CD4-positive, alpha-beta T cell treated with Interferon gamma for 1 hour (primary cell): ENCODE results near the gene PIH1D1.
"Not testable (repeated sequence)": the region's sequence is repeated elsewhere in the genome, so short reads cannot be mapped to it uniquely, and the experiment has no call there.

Source experiments
- DNase-seq: peaks from one replicate; pipeline ENCODE4 v3.0.0-alpha.2; 2020

The PIH1D1 gene

DNA sequence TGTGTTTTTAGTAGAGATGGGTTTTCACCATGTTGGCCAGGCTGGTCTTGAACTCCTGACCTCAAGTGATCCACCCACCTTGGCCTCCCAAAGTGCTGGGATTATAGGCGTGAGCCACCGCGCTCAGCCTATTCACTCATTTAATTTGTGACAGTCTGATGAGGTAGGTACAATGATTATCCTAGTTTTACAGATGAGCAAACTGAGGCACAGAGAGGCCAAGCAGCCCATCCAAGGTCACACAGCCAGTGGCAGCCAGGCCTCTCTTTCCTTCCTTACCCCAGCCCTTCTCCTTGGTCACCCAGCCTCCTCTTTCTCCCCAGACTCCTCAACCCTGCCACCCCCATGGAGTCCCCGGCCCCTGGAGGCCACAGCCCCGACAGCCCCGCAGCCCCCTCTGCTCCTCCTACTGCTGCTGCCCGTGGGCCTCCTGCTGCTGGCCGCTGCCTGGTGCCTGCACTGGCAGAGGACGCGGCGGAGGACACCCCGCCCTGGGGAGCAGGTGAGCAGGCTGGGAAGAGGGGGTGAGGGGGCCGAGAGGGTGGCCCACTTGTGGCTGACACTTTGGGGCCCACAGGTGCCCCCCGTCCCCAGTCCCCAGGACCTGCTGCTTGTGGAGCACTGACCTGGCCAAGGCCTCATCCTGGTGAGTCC, 28.5 kb upstream of the PIH1D1 start:
- no peak for DNase-seq

- DNase-seq = peak; percentile 71
Measured at GRCh38 chr19:49475995-49476880, 24.6 kb upstream of the PIH1D1 start.

DNA sequence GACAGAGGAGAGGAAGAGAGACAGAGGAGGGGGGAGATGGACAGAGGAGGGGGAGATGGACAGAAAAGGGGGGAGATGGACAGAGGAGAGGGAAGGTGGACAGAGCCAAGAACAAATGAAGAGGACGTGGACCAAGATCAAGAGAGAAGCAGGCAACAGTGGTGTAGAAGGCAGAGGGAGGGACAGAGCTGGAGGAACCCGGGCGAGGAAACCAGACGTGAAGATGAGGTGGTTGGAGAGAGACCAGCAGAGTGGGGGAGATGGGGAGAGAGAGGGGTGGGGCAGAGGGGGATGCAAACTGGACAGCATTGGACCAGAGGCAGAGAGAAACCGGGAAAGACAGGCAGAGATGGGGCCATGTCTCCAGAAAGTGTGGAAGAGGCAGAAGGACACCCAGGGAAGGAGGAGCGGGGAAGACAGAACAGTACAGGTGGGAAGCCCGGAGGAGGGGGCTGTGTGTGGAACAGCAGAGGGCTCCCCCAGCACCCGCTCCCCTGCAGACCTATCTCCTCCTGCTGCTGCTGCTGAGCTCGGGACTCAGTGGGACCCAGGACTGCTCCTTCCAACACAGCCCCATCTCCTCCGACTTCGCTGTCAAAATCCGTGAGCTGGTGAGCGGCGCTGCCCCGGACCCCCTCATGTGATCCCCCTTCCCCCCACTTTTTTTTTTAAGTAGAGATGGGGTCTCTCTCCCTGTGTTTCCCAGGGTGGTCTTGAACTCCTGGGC, 23.7 kb upstream of the PIH1D1 start:
- peak; percentile 6 for DNase-seq

GRCh38 chr19:49474542-49474924, 22.9 kb upstream of the PIH1D1 start:
- DNase-seq = no peak

GRCh38 chr19:49473868-49474541, 22.4 kb upstream of the PIH1D1 start, which contains the start of gene FLT3LG:
TSS of gene FLT3LG (plus strand) at chr19:49474215. CDS start at chr19:49474640, 425 bp downstream.
- DNase-seq = peak; percentile 95

DNA sequence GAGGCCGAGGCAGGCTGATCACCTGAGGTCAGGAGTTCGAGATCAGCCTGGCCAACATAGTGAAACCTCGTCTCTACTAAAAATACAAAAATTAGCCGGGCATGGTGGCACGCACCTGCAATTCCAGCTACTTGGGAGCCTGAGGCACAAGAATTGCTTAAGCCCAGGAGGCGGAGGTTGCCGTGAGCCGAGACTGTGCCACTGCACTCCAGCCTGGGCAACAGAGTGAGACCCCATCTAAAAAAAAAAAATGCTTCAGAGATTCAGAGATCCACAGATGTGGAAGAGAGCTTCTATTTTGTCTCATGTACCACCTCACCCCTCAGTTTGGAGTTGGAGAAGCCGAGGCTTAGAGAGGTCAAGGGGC, 21.9 kb upstream of the PIH1D1 start:
- DNase-seq = not testable (repeated sequence)

DNA sequence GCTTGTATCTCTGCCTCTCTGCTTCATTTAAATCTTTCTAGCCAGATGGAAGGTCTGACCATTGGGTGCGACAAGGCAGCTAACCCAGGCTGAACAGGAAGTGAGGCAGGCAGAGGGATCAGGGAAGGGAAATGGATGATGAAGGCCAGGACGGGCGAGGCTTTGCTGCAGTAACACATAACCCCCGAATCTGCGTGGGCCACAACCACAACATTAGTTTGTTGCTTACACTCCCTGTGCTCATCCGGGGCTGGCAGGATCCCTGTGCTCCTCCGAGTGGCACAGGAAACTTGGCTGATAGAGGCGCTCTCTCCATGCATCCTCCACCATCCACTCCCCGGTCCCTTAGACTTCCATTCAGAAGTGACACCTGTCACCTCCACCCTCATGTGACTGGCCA, 21.3 kb upstream of the PIH1D1 start:
- DNase-seq = no peak

GRCh38 chr19:49470615-49470978, 19.0 kb upstream of the PIH1D1 start:
- no peak for DNase-seq

DNA sequence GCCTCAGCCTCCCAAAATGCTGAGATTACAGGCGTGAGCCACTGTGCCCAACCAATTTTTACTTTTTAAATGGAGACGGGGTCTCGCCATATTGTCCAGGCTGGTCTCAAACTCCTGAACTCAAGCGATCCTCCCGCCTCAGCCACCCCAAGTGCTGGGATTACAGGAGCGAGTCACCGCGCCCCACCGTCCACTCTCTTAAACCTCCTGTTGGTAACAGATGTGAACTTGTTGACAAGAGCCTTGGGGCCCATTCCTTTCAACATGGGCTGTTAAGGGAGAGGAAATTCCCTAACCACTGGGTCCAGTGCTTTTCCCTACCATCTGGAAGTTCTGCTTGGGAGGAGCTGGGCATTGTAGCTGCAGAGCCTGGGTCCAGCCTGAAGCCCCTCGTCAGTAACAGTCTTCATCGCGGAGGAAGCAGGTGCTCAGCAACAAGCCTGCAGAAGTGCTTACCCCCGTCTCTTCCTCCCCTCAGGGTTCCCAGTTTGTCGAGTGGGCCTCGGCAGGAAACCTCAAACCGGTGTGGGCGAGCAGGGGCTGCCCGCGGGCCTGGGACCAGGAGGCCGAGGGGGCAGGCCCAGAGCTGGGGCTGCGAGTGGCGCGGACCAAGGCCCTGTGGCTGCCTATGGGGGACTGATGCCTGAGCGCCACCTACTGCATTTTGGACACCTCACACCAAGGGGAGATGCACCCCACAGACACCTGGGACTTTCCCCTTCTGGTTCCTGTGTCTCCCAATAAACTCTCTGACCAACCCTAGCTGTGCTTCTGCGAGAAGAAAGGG, 18.4 kb upstream of the PIH1D1 start:
- DNase-seq = peak; percentile 91

DNA sequence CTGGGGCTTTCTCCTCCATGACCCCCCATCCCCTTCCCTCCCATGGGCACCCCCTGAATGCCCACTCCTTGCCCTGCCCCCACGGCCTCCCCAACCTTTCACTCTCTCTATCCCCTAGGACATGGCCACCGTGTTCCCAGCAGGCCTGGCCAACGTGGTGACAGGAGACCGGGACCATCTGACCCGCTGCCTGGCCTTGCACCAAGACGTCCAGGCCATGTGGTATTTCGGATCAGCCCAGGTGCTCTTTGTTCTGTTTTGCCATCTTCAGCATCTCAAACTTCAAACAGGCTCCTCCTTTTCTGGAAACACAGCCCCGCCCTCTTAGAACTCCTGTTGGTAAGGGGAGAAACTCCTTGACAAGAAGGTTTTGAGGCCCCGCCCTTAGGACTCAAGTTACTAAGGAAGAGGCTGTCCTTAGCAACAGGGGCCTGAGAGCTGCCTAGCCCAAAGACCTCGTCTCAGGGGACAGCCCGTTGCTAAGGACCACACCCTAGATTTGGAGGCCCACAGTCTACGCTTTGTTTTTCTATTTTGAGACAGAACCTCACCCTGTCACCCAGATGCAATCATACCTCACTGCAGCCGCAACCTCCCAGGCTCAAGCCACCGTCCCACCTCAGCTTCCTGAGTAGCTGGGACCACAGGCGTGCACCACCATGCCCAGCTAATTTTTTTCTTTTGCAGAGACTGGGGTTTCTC, 17.3 kb upstream of the PIH1D1 start:
- peak; percentile 98 for DNase-seq

- no peak for DNase-seq
Measured at GRCh38 chr19:49468199-49468598, 16.6 kb upstream of the PIH1D1 start.

DNA sequence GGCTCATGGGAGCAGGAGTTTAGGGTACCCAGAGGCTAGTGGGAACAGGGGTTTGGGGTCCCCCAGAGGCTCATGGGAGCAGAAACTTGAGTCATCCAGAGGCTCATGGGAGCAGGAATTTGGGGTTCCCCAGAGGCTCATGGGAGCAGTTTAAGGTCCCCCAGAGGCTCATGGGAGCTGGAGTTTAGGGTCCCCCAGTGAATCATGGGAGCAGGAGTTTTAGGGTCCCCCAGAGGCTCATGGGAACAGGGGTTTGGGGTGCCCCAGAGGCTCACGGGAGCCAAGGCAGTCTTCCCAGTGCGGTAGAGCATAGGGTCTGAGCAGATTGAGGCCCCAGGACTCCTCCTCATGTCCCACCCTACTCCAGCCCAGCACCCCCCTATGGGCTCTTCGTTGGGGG, 13.8 kb upstream of the PIH1D1 start:
- no peak for DNase-seq

DNA sequence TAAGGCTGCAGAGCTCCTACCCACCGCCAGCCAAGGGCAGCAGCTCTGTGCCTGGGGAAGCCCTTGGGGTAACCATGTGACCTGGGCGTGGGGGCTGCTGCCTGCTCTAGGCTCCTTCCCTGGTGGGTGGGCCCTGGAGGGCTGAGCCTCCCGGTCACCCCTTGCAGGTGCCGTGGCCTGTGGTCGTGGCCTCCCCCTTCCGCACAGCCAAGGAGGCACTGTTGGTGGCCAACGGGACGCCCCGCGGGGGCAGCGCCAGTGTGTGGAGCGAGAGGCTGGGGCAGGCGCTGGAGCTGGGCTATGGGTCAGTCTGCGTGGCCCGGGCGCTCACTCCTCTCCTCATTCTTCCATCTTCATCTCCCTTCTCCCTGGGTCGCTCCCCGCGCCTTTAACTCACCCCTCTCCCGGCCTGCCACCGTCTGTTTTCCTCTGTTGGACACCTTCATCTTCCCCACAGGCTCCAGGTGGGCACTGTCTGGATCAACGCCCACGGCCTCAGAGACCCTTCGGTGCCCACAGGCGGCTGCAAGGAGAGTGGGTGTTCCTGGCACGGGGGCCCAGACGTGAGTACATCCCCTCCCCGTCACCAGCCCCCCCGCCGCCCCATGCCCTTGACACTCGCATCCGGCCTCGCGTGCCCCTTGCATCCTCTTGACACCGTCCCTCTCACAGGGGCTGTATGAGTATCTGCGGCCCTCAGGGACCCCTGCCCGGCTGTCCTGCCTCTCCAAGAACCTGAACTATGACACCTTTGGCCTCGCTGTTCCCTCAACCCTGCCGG, 12.5 kb upstream of the PIH1D1 start:
- DNase-seq = no peak

DNA sequence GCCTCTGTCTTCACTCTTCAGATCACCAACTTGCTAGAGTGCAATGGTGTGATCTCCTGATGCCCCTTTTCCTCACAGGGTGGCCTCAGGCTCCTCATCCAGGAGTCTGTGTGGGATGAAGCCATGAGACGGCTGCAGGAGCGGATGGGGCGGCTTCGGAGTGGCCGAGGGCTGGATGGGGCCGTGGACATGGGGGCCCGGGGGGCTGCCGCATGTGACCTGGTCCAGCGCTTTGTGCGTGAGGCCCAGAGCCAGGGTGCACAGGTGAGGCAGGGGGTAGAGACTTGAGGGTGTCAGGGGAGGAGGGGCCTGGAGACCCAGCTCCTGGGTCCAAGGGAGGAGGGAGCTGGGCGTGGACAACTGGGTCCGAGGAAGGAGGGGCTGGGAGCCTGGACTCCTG, 10.9 kb upstream of the PIH1D1 start:
- DNase-seq = no peak

- no peak for DNase-seq
Measured at GRCh38 chr19:49461656-49462055, 10.0 kb upstream of the PIH1D1 start.

GRCh38 chr19:49461130-49461529, 9.5 kb upstream of the PIH1D1 start:
- not testable (repeated sequence) for DNase-seq

- no peak for DNase-seq
Measured at GRCh38 chr19:49459388-49459787, 7.8 kb upstream of the PIH1D1 start.

DNA sequence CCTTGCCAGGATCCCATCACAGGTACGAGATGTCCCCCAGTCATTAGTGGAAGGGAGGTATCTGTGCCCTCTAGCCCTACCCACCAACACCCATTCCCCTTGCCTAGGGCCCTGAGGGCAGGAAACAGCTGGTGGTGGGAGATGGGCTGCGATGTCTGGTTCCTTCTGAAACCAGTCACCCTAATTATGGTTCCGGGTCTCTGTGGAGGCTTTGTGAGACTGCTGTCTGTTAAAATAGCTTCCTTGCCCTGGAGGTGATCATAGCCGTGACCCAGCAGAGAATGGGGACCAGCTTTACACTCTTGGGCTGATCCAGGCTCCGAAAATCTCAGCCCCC, 6.9 kb upstream of the PIH1D1 start:
- no peak for DNase-seq

- DNase-seq = no peak
Measured at GRCh38 chr19:49456326-49456725, 4.7 kb upstream of the PIH1D1 start.

DNA sequence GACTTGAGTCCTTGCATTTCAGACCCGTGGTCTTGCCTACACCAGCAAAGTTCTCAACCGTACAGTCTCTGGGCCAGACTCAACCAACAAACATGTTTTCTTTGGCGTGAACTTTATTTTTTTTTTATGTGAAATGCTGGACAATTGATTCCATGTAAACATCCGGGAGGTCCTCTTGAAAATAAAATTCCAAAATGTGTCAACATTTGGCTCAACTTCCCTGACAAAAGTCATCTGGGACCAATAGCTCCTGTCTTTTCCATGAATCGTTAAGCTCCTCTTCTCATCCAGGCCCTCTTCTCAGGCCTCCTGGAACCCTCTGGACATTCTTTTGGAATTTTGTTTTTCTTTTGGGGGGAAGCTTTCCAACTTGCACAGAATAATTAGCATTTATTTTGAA, 4.2 kb upstream of the PIH1D1 start:
- no peak for DNase-seq

DNA sequence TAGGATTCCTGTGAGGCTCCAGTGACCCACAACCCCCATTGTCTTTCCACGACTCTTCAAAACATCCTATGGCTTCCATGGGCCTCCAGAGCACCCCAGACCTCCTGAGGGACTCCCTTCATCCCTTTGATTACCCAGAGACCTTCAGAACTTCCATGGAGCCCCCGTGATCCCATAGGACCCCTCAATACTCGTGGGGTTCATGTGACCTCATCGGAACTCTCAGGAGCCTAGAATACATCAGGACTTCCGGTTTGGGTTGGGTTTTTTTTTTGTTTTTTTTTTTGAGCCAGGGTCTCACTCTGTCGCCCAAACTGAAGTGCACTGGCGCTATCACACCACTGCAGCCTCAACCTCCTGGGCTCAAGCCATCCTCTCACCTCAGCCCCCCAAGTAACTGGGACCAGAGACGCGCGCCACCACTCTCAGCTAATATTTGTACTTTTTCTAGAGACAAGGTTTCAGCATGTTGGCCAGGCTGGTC, 2.2 kb upstream of the PIH1D1 start:
- DNase-seq = peak; percentile 43
